Lower leg skin (tissue), 3 donors: ENCODE results near the gene LIPG.

Source experiments
- POLR2A ChIP-seq, 2 donors: fragments of 450-650 bp; IDR thresholded peaks; one replicate each; pipeline ENCODE4 v1.6.1; 2016 to 2017; ENCODE audit warnings: antibody characterized with exemption in 2 of 2, mild to moderate bottlenecking in 1 of 2, moderate library complexity in 1 of 2
- TF ChIP-seq, protein P1 (sequence below), 3 donors: fragments of 450-650 bp; IDR thresholded peaks; one replicate each; pipeline ENCODE4 v1.5.1; 2016; ENCODE audit warnings: antibody characterized with exemption in 3 of 3, mild to moderate bottlenecking in 3 of 3, moderate library complexity in 2 of 3

DNA sequence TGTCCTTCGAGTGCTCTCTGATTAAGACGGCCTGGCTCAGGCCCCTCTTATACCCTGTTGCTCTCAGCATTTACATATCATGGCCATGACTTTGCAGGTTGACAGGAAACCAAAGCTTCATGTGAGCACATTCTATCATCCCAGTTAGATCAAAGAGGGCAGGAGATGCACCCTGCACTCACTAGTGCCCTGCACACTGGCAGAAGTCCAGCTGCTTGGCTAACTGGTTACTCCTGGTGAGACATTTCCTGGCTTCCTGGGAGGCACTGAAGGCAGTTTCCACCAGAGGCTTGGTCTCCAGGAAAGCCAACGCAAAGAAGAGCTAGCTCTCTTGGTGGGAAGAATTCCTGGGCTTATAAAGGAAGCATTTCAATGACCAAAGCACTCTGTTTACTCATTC is 66.3 kb downstream of the LIPG start:
- no peak for TF ChIP-seq POLR2A (IDR thresholded peaks at IDR 0.05)
- TF ChIP-seq, protein P1, sequence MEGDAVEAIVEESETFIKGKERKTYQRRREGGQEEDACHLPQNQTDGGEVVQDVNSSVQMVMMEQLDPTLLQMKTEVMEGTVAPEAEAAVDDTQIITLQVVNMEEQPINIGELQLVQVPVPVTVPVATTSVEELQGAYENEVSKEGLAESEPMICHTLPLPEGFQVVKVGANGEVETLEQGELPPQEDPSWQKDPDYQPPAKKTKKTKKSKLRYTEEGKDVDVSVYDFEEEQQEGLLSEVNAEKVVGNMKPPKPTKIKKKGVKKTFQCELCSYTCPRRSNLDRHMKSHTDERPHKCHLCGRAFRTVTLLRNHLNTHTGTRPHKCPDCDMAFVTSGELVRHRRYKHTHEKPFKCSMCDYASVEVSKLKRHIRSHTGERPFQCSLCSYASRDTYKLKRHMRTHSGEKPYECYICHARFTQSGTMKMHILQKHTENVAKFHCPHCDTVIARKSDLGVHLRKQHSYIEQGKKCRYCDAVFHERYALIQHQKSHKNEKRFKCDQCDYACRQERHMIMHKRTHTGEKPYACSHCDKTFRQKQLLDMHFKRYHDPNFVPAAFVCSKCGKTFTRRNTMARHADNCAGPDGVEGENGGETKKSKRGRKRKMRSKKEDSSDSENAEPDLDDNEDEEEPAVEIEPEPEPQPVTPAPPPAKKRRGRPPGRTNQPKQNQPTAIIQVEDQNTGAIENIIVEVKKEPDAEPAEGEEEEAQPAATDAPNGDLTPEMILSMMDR (IDR thresholded peaks at IDR 0.05) = no peak
